ENCODE results near the gene SLU7.

- TF ChIP-seq, protein P1, sequence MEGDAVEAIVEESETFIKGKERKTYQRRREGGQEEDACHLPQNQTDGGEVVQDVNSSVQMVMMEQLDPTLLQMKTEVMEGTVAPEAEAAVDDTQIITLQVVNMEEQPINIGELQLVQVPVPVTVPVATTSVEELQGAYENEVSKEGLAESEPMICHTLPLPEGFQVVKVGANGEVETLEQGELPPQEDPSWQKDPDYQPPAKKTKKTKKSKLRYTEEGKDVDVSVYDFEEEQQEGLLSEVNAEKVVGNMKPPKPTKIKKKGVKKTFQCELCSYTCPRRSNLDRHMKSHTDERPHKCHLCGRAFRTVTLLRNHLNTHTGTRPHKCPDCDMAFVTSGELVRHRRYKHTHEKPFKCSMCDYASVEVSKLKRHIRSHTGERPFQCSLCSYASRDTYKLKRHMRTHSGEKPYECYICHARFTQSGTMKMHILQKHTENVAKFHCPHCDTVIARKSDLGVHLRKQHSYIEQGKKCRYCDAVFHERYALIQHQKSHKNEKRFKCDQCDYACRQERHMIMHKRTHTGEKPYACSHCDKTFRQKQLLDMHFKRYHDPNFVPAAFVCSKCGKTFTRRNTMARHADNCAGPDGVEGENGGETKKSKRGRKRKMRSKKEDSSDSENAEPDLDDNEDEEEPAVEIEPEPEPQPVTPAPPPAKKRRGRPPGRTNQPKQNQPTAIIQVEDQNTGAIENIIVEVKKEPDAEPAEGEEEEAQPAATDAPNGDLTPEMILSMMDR (IDR thresholded peaks at IDR 0.05; ENCODE audit: low read depth, low read length) = no peak
- TF ChIP-seq EZH2phosphoT487 (IDR thresholded peaks at IDR 0.05; ENCODE audit: low read depth) = no peak
Observed at GRCh38 chr5:160369990-160370712, 48.7 kb downstream of the SLU7 start, which contains the start of gene C1QTNF2.
